Endothelial cell of umbilical vein (primary cell): Measurements from ENCODE around the gene IKZF3. TPM values are rescaled to one million over a fixed set of nuclear protein-coding genes. Genes with fewer than 3 reads are reported as not detected.

ENCODE experiments used
- BruUV-seq: library from RNA; stranded (reverse); fragments of 400-500 nt; replicated peaks from 2 replicates; lab custom pipeline; 2021; lab: Mats Ljungman, UMichigan
- CTCF ChIA-PET: fragments of 300-600, 350-600 bp; sonication (Branson Sonifier 250); formaldehyde crosslinking; loops from one replicate; lab custom pipeline; 2021; ENCODE audit warnings: antibody characterized with exemption, inconsistent platforms; lab: Charles Lee
- POLR2A ChIA-PET: fragments of 300-600, 350-600 bp; sonication (Branson Sonifier 250); formaldehyde crosslinking; loops from one replicate; lab custom pipeline; 2021; ENCODE audit warnings: antibody characterized with exemption, inconsistent platforms; lab: Charles Lee
- DNase-seq: peaks from one replicate; pipeline ENCODE4 v3.0.0-alpha.2; 2011; ENCODE audit warnings: low read depth, low spot score
- FAIRE-seq: peaks from 2 replicates; lab custom pipeline; 2011; peaks lifted over from hg19 to GRCh38; lab: Jason Lieb, UNC
- H2AFZ ChIP-seq: 2 replicates; pipeline ENCODE4 v1.6.0; 2012; ENCODE audit warnings: low read depth, low read length, control low read depth, inconsistent platforms
- H3K27ac ChIP-seq: 2 replicates; pipeline ENCODE4 v1.5.1; 2011; ENCODE audit warnings: low read depth, mild to moderate bottlenecking, control low read depth, low read length, moderate library complexity; ENCODE audit not compliant: insufficient read depth
- H3K27me3 ChIP-seq, 2 experiments: 2 replicates each; pipeline versions ENCODE4 v1.6.0 to v1.6.1; 2011; ENCODE audit warnings: low read length in 2 of 2, mixed read lengths in 1 of 2; ENCODE audit not compliant: control insufficient read depth in 2 of 2, insufficient read depth in 2 of 2
- H3K36me3 ChIP-seq, 2 experiments: 2 replicates in 1 of 2; 3 replicates in 1 of 2; pipeline ENCODE4 v1.5.1; 2011; ENCODE audit warnings: low read length in 2 of 2, mild to moderate bottlenecking in 1 of 2, moderate library complexity in 1 of 2; ENCODE audit not compliant: control insufficient read depth in 2 of 2, insufficient read depth in 2 of 2; ENCODE audit errors: extremely low read depth in 1 of 2
- H3K4me1 ChIP-seq: 3 replicates; pipeline ENCODE4 v1.5.1; 2011; ENCODE audit warnings: mild to moderate bottlenecking, low read length; ENCODE audit not compliant: control insufficient read depth, insufficient read depth; ENCODE audit errors: extremely low read depth
- H3K4me2 ChIP-seq: 2 replicates; pipeline ENCODE4 v1.6.1; 2011; ENCODE audit warnings: low read length, control low read depth, mixed read lengths; ENCODE audit not compliant: insufficient read depth
- H3K4me3 ChIP-seq, 3 experiments: fragments of 200-600 bp in 1 of 3; sonication (generic), shearing (Covaris generic) in 1 of 3; replicated peaks in 1 of 3; 2 replicates each; pipeline ENCODE4 v1.5.1; 2011 to 2016; ENCODE audit warnings: control low read depth in 3 of 3, low read length in 3 of 3, mild to moderate bottlenecking in 2 of 3, inconsistent platforms in 1 of 3, low read depth in 1 of 3, moderate library complexity in 1 of 3; ENCODE audit not compliant: insufficient read depth in 1 of 3
- H3K79me2 ChIP-seq: 2 replicates; pipeline ENCODE4 v1.6.0; 2012; ENCODE audit warnings: low read length, inconsistent platforms; ENCODE audit not compliant: control insufficient read depth, insufficient read depth
- H3K9ac ChIP-seq: replicated peaks from 2 replicates; pipeline ENCODE3; 2011; ENCODE audit warnings: low read length, control low read depth; ENCODE audit not compliant: insufficient read depth; ENCODE audit errors: extremely low read depth
- H3K9me1 ChIP-seq: replicated peaks from 3 replicates; pipeline ENCODE4 v1.6.0; 2011; ENCODE audit warnings: mild to moderate bottlenecking, low read length; ENCODE audit not compliant: control insufficient read depth, insufficient read depth; ENCODE audit errors: extremely low read depth
- H3K9me3 ChIP-seq: replicated peaks from 2 replicates; pipeline ENCODE4 v1.5.1; 2012; ENCODE audit warnings: low read length, inconsistent platforms; ENCODE audit not compliant: control insufficient read depth, insufficient read depth
- H4K20me1 ChIP-seq: replicated peaks from 2 replicates; pipeline ENCODE3; 2011; ENCODE audit warnings: mild to moderate bottlenecking, low read length; ENCODE audit not compliant: control insufficient read depth, insufficient read depth; ENCODE audit errors: extremely low read depth
- CTCF ChIP-seq, 2 donors: IDR thresholded peaks; 1 replicate in 1 of 2; 2 replicates in 1 of 2; pipeline ENCODE4 v1.5.1; 2011; ENCODE audit warnings: low read length in 2 of 2, mild to moderate bottlenecking in 2 of 2, moderate library complexity in 2 of 2, control low read depth in 1 of 2, inconsistent platforms in 1 of 2, low read depth in 1 of 2; ENCODE audit not compliant: insufficient read depth in 1 of 2; ENCODE audit errors: extremely low read depth in 1 of 2
- EZH2 ChIP-seq: IDR thresholded peaks from 2 replicates; pipeline ENCODE4 v1.6.1; 2012; ENCODE audit warnings: borderline replicate concordance, low read depth, mild to moderate bottlenecking, moderate library complexity, low read length, inconsistent platforms; ENCODE audit not compliant: severe bottlenecking
- FOS ChIP-seq: IDR thresholded peaks from 2 replicates; pipeline ENCODE4 v1.6.1; 2011; ENCODE audit warnings: mild to moderate bottlenecking, low read length, moderate library complexity, borderline replicate concordance; ENCODE audit not compliant: insufficient read depth
- GATA2 ChIP-seq: IDR thresholded peaks from 2 replicates; pipeline ENCODE4 v1.7.0; 2011; ENCODE audit warnings: low read depth, mild to moderate bottlenecking, moderate library complexity, mixed read lengths, low read length; ENCODE audit not compliant: insufficient read length, insufficient read depth
- JUN ChIP-seq: IDR thresholded peaks from 2 replicates; pipeline ENCODE4 v1.6.1; 2011; ENCODE audit warnings: borderline replicate concordance, low read depth; ENCODE audit not compliant: insufficient read length, insufficient read depth
- MAX ChIP-seq: IDR thresholded peaks from 2 replicates; pipeline ENCODE4 v1.6.1; 2011; ENCODE audit not compliant: insufficient read depth, insufficient read length
- MYC ChIP-seq: IDR thresholded peaks from one replicate; pipeline ENCODE4 v1.6.1; 2011; ENCODE audit warnings: mild to moderate bottlenecking, low read depth, low read length
- POLR2A ChIP-seq: IDR thresholded peaks from 2 replicates; pipeline ENCODE4 v1.6.1; 2012; ENCODE audit warnings: low read depth, mild to moderate bottlenecking, control low read depth, low read length
- POLR2AphosphoS5 ChIP-seq: IDR thresholded peaks from 2 replicates; pipeline ENCODE4 v1.6.1; 2012; ENCODE audit warnings: low read depth, mild to moderate bottlenecking, control low read depth, low read length, moderate library complexity; ENCODE audit not compliant: insufficient read depth
- dilution Hi-C: fragments of 300-500 bp; cut with MboI; formaldehyde crosslinking; loops from one replicate; pipeline ENCODE4 v1.15.0; 2019; ENCODE audit warnings: low sequenced_read_pairs; ENCODE audit not compliant: extremely low pct_ligation_motif_present
- intact Hi-C: fragments of 100-400 bp; cut with micrococcal nuclease; formaldehyde crosslinking; loops from one replicate; pipeline ENCODE4 v1.10.0; 2022
- polyA plus RNA-seq, 4 experiments: library from polyadenylated mRNA; depleted of rRNA in 3 of 4; stranded (reverse) in 3 of 4; unstranded in 1 of 4; fragments of >200 nt; gene quantifications; 2 replicates each; pipeline versions ENCODE4 v1.2.1 to v1.2.3, GENCODE V29; 2011 to 2012; ENCODE audit warnings: missing spikeins in 1 of 4
- total RNA-seq: library from RNA; stranded (reverse); gene quantifications from 2 replicates; pipeline ENCODE4 v1.2.3, GENCODE V29; 2021

The IKZF3 gene
- total and polyA plus RNA-seq, 2 donors (not counting 3 experiments of a cell fraction or from before 2014, with no cell fraction given) = not detected

GRCh38 chr17:39787743-39788484, 76.2 kb downstream of the IKZF3 start:
- H3K9ac ChIP-seq = no peak overlapping the region
- H3K9me1 ChIP-seq = no peaks in the 10 kb centered on the region
- no peak overlapping the region for H2AFZ ChIP-seq
- TF ChIP-seq JUN = no peak
- TF ChIP-seq EZH2 = no peak
- TF ChIP-seq POLR2A = no peak
- no peak for TF ChIP-seq MAX
- TF ChIP-seq POLR2AphosphoS5 = no peak
- TF ChIP-seq FOS = no peak
- no peak for TF ChIP-seq CTCF (IDR thresholded peaks at IDR 0.05; ENCODE audit: extremely low read depth in 1 of 2, insufficient read depth in 1 of 2, low read depth in 1 of 2, low read length in 2 of 2)
- no peak for TF ChIP-seq MYC
- TF ChIP-seq GATA2 = no peak
- no peaks in the 10 kb centered on the region for H3K36me3 ChIP-seq
- H3K27me3 ChIP-seq = peaks cover 33 to 60% of the 10 kb centered on the region in 2 experiments
- dilution Hi-C loops = no loop called here
- no peaks in the 10 kb centered on the region for H3K79me2 ChIP-seq
- intact Hi-C loops = loop anchor here (10.0 kb wide), 1 partner anchor 77 kb away; the partner anchor contains the start of genes IKZF3 and ZPBP2
- H3K4me1 ChIP-seq = no peaks in the 10 kb centered on the region
- CTCF ChIA-PET = interaction anchor here (0.7 kb wide), 1 partner anchor 25 kb away, joined by 4 read pairs; no protein-coding TSS in a partner anchor
- no peak overlapping the region for H3K4me2 ChIP-seq
- no peak overlapping the region for H3K27ac ChIP-seq
- POLR2A ChIA-PET = no interaction called here
- DNase-seq (no peak), FAIRE-seq (no peak)
- no peaks in the 10 kb centered on the region for H4K20me1 ChIP-seq
- H3K4me3 ChIP-seq = no peak overlapping the region
- no TSS peak for BruUV-seq
- no peaks in the 10 kb centered on the region for H3K9me3 ChIP-seq
